Germinal center (tissue), 1 donor: ENCODE measurements around the gene PRKG1.
"Not testable (repeated sequence)": the region's sequence is repeated elsewhere in the genome, so short reads cannot be mapped to it uniquely, and the experiment has no call there.

Experiments used
- DNase-seq: peaks from one replicate; pipeline ENCODE4 v3.0.0; 2012; ENCODE audit warnings: mixed read lengths, low spot score

The PRKG1 gene

GRCh38 chr10:51321980-51322379 is 247.7 kb downstream of the PRKG1 start:
- no peak for DNase-seq

GRCh38 chr10:51325649-51326048 is 251.4 kb downstream of the PRKG1 start:
- DNase-seq: no peak

- DNase-seq: no peak
Observed at GRCh38 chr10:51326174-51326573, 251.9 kb downstream of the PRKG1 start.

- DNase-seq: no peak
Observed at GRCh38 chr10:51327432-51327831, 253.1 kb downstream of the PRKG1 start.

- no peak for DNase-seq
Observed at GRCh38 chr10:51340366-51340765, 266.1 kb downstream of the PRKG1 start.

GRCh38 chr10:51340845-51341610 is 266.7 kb downstream of the PRKG1 start:
- no peak for DNase-seq

- DNase-seq: not testable (repeated sequence)
Observed at GRCh38 chr10:51341745-51342144, 267.5 kb downstream of the PRKG1 start.

- DNase-seq: no peak
Observed at GRCh38 chr10:51342381-51342780, 268.1 kb downstream of the PRKG1 start.

GRCh38 chr10:51343391-51343790 is 269.1 kb downstream of the PRKG1 start:
- no peak for DNase-seq

- no peak for DNase-seq
Observed at GRCh38 chr10:51344371-51344770, 270.1 kb downstream of the PRKG1 start.

GRCh38 chr10:51348622-51349021 is 274.3 kb downstream of the PRKG1 start:
- no peak for DNase-seq

GRCh38 chr10:51357170-51357569 is 282.9 kb downstream of the PRKG1 start:
- DNase-seq: no peak

- no peak for DNase-seq
Observed at GRCh38 chr10:51358227-51358626, 283.9 kb downstream of the PRKG1 start.

GRCh38 chr10:51363415-51363814 is 289.1 kb downstream of the PRKG1 start:
- no peak for DNase-seq

GRCh38 chr10:51364674-51365073 is 290.4 kb downstream of the PRKG1 start:
- no peak for DNase-seq

- no peak for DNase-seq
Observed at GRCh38 chr10:51366044-51366443, 291.8 kb downstream of the PRKG1 start.

- no peak for DNase-seq
Observed at GRCh38 chr10:51367127-51367526, 292.8 kb downstream of the PRKG1 start.

GRCh38 chr10:51367694-51368093 is 293.4 kb downstream of the PRKG1 start:
- DNase-seq: no peak

GRCh38 chr10:51368943-51369342 is 294.7 kb downstream of the PRKG1 start:
- DNase-seq: no peak

GRCh38 chr10:51369903-51370302 is 295.6 kb downstream of the PRKG1 start:
- no peak for DNase-seq

GRCh38 chr10:51371743-51372142 is 297.5 kb downstream of the PRKG1 start:
- DNase-seq: no peak

- DNase-seq: no peak
Observed at GRCh38 chr10:51375790-51376189, 301.5 kb downstream of the PRKG1 start.

GRCh38 chr10:51377070-51377931 is 303.0 kb downstream of the PRKG1 start:
- no peak for DNase-seq
